Duodenal mucosa (tissue), 2 donors: Measurements from ENCODE around the gene SURF1.

Experiments used
- H3K27ac ChIP-seq: one replicate; pipeline ENCODE4 v1.7.0; 2013; ENCODE audit warnings: low read depth, low read length
- H3K27me3 ChIP-seq, 2 donors: one replicate each; pipeline ENCODE4 v1.7.0; 2013; ENCODE audit warnings: low read length in 2 of 2, control low read depth in 1 of 2; ENCODE audit not compliant: insufficient read depth in 2 of 2, control insufficient read depth in 1 of 2
- H3K36me3 ChIP-seq, 2 donors: one replicate each; pipeline ENCODE4 v1.7.0; 2013; ENCODE audit warnings: low read length in 2 of 2, control low read depth in 1 of 2; ENCODE audit not compliant: insufficient read depth in 2 of 2, control insufficient read depth in 1 of 2
- H3K4me1 ChIP-seq, 2 donors: one replicate each; pipeline ENCODE4 v1.7.0; 2013; ENCODE audit warnings: low read length in 2 of 2, control low read depth in 1 of 2; ENCODE audit not compliant: insufficient read depth in 2 of 2, control insufficient read depth in 1 of 2
- H3K4me3 ChIP-seq, 2 donors: one replicate each; pipeline ENCODE4 v1.7.0; 2013; ENCODE audit warnings: low read length in 2 of 2, low read depth in 1 of 2
- H3K9ac ChIP-seq, 2 donors: one replicate each; pipeline ENCODE4 v1.7.0; 2013; ENCODE audit warnings: low read length in 2 of 2, low read depth in 1 of 2
- H3K9me3 ChIP-seq, 2 donors: one replicate each; pipeline ENCODE4 v1.7.0; 2013; ENCODE audit warnings: low read length in 2 of 2, control low read depth in 1 of 2; ENCODE audit not compliant: control insufficient read depth in 1 of 2

Gene SURF1

DNA sequence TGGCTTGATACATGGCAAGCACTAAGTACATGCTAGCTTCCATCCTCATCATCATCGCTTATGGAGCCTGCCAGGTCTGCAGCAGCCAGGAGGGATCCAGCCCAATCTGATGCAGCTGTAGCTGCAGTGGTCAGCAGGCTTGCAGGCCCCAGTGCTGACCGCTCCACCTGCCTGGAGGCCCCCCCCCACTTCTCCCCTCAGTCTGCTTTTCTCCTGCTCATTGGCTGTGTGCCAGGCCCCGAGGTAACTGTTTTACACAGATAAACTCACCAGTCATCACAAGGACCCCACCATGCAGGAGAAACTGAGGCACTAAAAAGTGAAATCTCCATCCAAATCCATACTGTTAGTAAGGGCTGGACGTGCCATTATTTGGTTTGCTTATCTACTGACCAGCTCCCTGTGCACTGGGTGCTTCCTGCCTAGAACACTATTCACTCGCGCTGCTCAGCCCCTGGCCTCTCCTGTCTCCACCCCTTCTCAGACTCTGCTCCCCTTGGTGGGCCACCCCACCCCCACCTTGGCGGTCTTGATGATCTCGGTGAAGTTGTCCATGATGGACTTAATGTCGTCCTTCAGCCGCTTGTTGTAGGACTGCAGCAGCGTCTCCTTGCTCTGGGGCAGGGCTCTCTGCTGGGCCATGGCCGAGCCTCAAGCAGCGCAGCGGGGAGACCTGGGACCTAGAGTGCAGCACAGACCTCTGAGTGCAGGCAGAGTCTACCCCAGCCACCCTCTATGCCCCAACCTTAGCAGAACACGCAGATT lies 10.1 kb downstream of the SURF1 start:
- peak overlapping the region; percentile 57 to 61 for H3K9ac ChIP-seq
- H3K4me1 ChIP-seq, result peaks cover 25 to 31% of the 10 kb centered on the region in 2 donors
- H3K36me3 ChIP-seq, result peaks cover 32 to 71% of the 10 kb centered on the region in 2 donors
- no peaks in the 10 kb centered on the region for H3K27me3 ChIP-seq
- no peaks in the 10 kb centered on the region for H3K9me3 ChIP-seq
- H3K27ac ChIP-seq, result no peak overlapping the region
- H3K4me3 ChIP-seq, result peak overlapping the region; percentile 98 to 99

DNA sequence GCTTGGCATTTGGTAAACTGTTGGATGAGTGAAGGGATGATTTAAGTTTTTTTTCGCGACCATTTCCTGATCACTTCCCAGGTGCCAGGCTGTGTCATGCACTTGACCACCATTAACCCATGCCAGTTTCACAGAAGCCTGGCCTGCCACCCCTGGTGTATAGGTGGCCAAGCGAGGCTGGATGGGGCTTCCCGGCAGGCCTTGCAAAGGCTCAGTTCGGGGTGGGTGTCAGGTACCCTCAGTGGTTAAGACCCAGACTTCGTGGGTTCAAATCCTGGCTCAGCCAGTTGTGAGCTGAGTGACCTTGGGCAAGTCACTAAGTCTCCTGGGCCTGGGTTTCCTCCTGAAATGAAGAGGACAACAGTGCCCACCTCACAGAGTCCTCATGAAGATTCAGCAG lies 10.7 kb downstream of the SURF1 start:
- Histone ChIP-seq H3K4me3 (no peak overlapping the region), H3K9me3 (no peaks in the 10 kb centered on the region), H3K27me3 (no peaks in the 10 kb centered on the region), H3K27ac (no peak overlapping the region), H3K4me1 (peaks cover 25 to 34% of the 10 kb centered on the region in 2 donors), H3K9ac (no peak overlapping the region), H3K36me3 (peaks cover 27 to 71% of the 10 kb centered on the region in 2 donors)

DNA sequence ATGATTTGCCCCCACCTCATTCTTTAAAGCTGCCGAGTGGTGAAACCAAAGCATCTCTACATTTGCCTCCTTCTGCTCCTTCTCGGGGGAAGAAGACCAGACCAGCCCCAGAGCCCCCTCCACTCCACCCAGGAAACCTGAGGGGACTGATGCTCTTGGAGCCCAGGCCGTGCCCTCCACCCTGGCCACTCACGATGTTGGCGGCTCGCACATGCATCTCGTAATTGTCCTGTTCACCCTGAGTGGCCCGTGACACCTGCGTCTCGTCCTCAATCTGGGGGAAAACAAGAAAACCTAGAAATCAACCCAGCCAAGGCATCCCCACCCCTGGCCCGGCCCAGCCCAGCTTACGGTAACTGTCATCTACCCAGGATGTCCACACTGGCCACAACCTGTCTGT lies 11.3 kb downstream of the SURF1 start:
- H3K4me3 ChIP-seq, result no peak overlapping the region
- no peaks in the 10 kb centered on the region for H3K27me3 ChIP-seq
- peaks cover 23 to 71% of the 10 kb centered on the region in 2 donors for H3K36me3 ChIP-seq
- H3K9ac ChIP-seq, result no peak overlapping the region
- H3K4me1 ChIP-seq, result peaks cover 24 to 38% of the 10 kb centered on the region in 2 donors
- H3K27ac ChIP-seq, result no peak overlapping the region
- no peaks in the 10 kb centered on the region for H3K9me3 ChIP-seq

DNA sequence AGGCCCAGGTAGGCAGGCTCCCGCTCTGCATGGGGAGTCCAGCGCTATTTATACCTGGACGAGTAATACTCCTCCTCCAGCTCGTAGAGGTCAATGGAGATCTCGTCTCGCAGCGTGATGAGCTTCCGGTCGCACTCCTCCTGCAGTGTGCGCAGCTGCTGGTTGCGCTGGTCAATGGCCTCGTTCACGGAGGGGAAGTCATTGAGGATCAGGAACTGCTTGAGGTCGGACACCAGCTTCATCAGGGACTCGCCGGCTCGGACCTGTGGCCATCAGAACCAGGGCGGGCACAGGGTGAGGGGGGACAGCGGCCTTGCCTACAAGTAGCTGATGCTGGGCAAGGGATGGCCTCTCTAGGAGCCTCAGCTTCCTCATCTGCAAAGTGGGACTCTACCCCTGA lies 12.2 kb downstream of the SURF1 start:
- Histone ChIP-seq H3K9ac (no peak overlapping the region), H3K4me3 (no peak overlapping the region), H3K9me3 (no peaks in the 10 kb centered on the region), H3K36me3 (peaks cover 27 to 70% of the 10 kb centered on the region in 2 donors), H3K27me3 (no peaks in the 10 kb centered on the region), H3K27ac (no peak overlapping the region), H3K4me1 (peaks cover 14 to 38% of the 10 kb centered on the region in 2 donors)

DNA sequence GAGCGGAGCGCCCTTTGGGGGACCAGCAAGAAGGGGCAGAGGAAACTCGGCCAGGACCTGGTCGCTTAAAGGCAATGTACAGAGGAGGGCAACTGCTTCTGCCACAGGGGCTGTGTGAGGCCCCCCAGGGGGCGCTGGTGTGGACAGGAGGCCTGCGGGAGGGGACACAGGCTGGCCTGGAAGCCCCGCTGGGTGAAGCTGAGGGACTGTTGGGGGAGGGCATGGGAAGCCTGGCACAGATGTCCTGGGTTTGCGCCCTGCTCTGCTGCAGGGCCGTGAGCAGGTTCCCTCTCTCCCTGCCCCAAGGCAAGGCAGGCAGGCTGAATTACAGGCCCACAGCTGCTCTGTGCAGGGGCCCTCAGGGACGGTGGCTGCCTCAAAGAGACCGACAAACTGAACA lies 13.7 kb downstream of the SURF1 start:
- H3K27me3 ChIP-seq, result no peaks in the 10 kb centered on the region
- H3K36me3 ChIP-seq, result peaks cover 27 to 72% of the 10 kb centered on the region in 2 donors
- H3K9me3 ChIP-seq, result no peaks in the 10 kb centered on the region
- H3K9ac ChIP-seq, result no peak overlapping the region
- H3K4me1 ChIP-seq, result peaks cover 13 to 33% of the 10 kb centered on the region in 2 donors
- no peak overlapping the region for H3K27ac ChIP-seq
- H3K4me3 ChIP-seq, result no peak overlapping the region

DNA sequence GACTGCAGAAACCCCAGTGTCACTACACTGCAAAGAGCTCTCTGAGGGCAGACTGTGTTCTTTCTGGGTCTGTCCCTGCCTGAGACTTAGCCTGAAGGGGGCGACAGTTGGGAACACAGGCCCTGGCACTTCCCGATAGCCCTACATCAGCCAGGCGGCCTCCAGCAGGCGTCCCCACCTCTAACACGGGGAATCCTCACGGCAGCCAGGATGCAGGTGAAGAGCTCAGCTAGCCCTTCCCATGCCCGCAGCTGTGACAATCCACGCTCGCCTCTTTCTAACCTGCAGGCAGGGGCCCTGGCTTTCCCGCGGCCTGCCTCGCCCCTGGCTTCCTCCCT lies 14.2 kb downstream of the SURF1 start:
- Histone ChIP-seq H3K36me3 (peaks cover 27 to 72% of the 10 kb centered on the region in 2 donors), H3K27ac (no peak overlapping the region), H3K4me1 (peaks cover 13 to 32% of the 10 kb centered on the region in 2 donors), H3K4me3 (no peak overlapping the region), H3K9ac (no peak overlapping the region), H3K9me3 (no peaks in the 10 kb centered on the region), H3K27me3 (no peaks in the 10 kb centered on the region)

DNA sequence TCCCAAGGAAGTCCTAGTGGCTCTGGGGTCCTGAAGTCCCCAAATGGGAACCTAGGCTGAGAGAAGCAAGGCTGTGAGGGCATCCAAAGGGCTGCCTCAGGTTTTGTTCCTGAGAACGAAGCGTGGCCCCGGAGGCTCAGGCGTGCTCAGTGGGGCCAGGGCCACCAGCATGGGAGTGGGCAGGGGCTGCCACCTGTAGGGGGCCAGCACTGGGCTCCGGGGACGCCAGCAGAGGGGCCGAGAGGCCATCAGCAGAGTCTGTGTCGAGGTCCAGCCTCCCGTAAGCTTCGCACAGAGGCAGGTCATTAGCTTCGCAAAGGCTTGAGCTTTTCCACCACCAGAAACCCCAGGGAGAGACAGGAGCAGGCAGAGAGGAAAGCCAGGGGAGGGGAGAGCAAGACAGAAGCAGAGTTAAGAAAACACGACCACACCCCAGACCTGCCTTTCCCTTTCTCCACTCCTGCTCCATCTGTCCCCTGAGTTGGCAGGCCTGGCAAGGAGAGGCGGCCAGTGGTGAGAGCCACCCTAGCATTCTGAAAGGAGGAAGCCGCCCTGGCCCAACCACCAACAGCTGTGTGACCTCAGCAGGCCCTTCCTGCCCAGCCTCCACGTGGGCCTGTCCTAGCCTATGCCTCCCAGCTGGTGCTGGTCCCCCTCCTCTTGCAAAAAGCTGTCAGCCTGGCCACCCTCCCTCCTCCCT lies 14.8 kb downstream of the SURF1 start:
- Histone ChIP-seq H3K4me1 (peaks cover 10 to 29% of the 10 kb centered on the region in 2 donors), H3K9ac (no peak overlapping the region), H3K9me3 (no peaks in the 10 kb centered on the region), H3K27ac (no peak overlapping the region), H3K4me3 (no peak overlapping the region), H3K36me3 (peaks cover 27 to 72% of the 10 kb centered on the region in 2 donors), H3K27me3 (no peaks in the 10 kb centered on the region)

DNA sequence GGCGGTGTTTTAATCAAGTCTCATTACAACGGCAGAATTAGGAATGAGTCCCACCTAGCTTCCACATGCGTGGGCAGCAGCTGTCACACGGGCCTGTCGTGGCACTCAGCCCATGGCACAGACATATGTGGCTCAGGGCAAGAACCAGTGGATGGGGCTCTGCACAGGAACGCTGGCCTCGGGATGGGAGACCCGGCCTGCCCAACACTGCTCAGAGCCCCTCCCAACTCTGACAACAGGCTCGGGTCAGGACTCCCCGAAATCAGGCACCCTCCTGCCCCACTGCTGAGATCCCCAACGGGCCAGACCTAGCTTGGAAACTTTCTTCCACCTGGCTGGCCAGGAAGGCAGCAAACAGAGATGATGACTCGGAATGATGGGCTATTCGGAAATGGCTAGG lies 15.4 kb downstream of the SURF1 start:
- Histone ChIP-seq H3K27ac (no peak overlapping the region), H3K36me3 (peaks cover 27 to 70% of the 10 kb centered on the region in 2 donors), H3K27me3 (no peaks in the 10 kb centered on the region), H3K9me3 (no peaks in the 10 kb centered on the region), H3K4me3 (no peak overlapping the region), H3K9ac (no peak overlapping the region), H3K4me1 (peaks cover 7 to 27% of the 10 kb centered on the region in 2 donors)

DNA sequence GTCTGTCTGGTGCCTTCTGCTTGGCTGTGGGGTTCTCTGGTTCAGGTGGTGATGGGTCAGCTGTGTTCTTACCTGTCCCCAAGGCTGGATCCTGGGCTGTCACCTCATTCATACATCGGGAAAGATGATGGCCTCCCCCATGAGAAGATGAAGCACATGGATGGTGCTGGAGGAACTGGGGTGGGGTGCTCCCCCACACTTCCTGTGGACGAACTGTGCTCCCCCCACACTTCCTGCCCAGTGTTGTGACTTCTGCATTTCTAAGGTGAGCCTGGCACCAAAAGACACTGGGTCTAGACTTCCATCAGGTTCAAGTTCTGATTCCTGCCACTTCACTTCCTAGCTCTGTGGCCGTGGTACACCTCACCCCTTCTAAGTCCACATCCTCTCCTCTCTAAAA lies 16.0 kb downstream of the SURF1 start:
- Histone ChIP-seq H3K27me3 (no peaks in the 10 kb centered on the region), H3K36me3 (peaks cover 27 to 63% of the 10 kb centered on the region in 2 donors), H3K4me3 (peak overlapping the region in 1 of 2 donors; percentile 10), H3K9ac (no peak overlapping the region), H3K27ac (no peak overlapping the region), H3K9me3 (no peaks in the 10 kb centered on the region), H3K4me1 (peaks cover 5 to 27% of the 10 kb centered on the region in 2 donors)

DNA sequence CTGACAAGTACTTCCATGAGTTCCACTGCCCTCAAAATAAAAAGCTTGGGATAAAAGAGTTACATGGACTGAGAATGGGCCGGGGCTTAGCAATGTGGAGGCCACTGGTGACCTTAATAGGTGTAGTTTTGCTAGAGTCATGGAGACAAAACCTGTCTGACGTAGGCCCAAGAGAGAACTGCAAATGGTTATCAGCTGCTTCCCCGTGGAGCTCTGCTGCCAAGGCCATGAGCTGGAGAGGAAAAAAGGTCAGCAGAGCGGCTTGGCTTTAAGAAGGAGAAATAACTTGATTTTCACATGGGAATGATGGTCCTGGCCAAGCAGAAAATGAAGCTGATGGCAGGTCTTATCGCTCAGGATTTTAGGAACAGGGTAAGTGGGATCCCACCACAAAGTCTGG lies 16.6 kb downstream of the SURF1 start:
- Histone ChIP-seq H3K4me1 (peaks cover 11 to 33% of the 10 kb centered on the region in 2 donors), H3K9me3 (no peaks in the 10 kb centered on the region), H3K27ac (no peak overlapping the region), H3K4me3 (no peak overlapping the region), H3K27me3 (no peaks in the 10 kb centered on the region), H3K9ac (no peak overlapping the region), H3K36me3 (peaks cover 24 to 59% of the 10 kb centered on the region in 2 donors)
